Endothelial cell of hepatic sinusoid (primary cell): ENCODE measurements around the gene NDOR1.

Source experiments
- in situ Hi-C: cut with HindIII; loops from 2 replicates; pipeline ENCODE4 v1.10.0; 2017; ENCODE audit warnings: low sequenced_read_pairs

NDOR1 gene

DNA sequence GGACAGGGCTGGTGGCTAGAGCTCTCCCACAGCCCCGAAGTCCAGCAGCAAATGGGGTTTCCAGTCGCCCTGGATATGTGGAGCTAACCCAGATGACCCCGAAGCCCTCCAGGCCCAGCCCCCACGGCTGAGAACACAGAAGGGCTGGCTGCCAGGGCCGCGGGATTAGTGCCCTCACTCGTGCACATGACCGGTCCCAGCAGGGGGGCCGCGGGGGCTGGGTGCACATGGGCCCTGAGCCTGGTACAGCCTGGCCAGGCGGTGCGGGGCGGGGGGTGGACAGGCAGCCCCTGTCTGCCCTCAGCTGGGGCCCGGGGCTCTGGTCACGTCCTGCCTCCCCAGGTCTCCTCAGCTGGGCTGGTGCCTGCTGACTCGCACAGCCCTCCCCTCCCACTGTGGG lies 11.1 kb upstream of the NDOR1 start:
- in situ Hi-C loops: no loop called here

DNA sequence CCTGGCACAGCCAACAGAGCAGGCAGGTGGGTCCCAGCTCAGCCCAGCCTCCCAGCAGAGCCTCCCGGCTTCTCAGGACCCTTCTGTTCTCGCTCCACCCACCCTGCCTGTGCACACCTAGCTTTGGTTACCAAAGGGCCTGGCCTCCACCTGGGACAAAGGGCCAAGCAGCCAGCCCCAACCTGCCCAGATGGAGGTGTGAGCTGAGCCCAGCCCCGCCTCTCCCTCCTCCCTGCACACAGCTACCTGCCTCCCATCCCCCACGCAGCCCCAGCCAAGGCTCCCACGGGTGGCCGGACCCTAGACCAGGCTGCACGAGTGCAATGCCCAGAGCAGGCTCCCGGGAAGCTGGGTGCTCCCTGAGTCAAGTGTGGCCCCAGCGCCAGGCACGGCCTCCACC lies 10.6 kb upstream of the NDOR1 start:
- in situ Hi-C loops: no loop called here

DNA sequence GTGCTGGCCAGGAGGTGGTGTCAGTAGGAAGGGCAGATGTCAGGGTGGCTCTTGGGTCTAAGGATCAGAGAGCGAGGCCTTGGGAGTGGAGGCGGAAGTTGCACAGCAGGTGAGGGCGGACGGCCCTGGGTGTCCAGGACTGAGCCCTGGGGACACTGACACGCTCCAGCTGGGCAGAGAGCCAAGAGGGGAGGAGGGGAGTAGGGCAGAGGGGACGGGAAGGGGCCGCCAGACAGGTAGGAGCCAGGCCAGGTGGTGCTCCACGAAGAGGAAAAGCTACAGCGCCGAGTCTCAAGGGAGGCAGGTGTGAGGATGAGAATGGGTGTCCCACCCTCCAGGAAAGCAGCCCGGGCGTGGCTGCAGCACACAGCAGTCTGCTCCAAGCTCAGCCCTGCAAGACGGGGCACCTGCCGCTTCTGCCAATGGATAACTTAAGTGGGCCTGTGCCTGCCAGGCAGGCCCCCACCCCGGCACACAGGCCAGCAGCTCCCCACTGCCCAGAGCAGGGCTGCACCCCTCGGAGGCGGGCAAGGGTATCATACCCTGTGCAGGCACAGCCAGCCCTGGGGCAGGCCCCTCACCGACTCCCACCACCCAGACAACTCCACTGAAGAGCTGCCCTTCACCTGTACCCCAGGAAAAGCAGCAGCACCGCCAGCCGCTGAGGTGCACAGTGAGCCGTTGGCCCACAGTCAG lies 9.8 kb upstream of the NDOR1 start:
- in situ Hi-C loops: no loop called here

DNA sequence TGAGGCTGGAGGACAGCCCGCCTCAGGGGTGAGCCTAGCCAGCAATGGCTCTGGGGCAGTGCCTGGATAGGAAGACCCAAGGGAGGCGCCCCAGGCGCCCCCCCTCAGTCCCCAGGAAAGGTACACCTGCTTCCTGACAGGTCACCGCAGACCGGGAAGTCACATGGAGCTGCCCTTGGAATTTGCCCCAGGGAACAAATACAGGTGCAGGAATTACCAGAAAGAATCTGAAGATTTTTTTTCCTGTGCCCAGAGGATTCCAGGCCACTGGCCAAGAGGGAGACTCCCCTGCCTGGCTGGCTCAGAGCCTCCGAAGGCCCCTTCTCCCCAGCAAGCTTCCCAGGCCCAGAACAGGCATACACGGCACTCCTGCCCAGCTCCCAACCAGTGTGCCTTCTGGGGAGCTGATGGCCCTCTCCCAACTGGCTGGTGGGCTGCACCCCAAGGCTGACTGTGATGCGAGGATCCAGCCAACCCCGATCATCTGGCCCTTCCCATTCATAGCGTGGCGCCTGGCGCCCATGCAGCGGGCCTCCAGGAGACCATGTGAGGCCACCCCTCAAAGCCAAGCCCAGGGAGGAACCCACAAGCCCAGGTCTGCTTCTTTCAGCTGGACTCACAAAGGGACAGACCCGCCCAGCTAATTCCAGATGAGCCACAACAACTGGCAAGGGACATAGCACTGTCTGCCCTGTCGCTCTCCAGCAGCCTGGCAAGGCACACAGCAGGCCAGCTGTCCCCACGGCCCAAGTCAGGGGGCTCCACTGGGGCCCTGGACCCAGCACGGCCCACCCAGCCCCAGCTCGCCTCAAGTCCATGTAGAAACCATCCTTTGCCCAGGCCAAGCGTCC lies 7.2 kb upstream of the NDOR1 start:
- in situ Hi-C loops: no loop called here

DNA sequence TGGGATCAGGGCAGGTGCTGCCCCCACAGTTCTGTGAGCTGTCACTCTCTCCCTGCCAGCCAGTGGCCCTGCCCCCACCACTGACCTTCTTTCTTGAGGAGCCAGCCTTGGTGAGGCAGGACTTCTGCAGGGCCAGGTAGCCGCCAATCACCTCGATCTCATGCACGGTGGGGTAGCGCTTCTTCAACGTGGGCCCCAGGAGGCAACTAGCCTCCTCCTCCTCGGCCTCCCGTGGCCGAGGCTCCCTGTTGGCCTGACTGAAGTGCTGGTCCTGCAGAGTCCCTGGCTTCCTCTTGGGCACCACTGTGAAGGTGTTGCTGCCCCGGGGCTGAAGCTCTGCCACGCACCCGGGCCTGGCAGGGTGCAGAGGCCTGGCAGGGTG lies 6.6 kb upstream of the NDOR1 start:
- in situ Hi-C loops: no loop called here

DNA sequence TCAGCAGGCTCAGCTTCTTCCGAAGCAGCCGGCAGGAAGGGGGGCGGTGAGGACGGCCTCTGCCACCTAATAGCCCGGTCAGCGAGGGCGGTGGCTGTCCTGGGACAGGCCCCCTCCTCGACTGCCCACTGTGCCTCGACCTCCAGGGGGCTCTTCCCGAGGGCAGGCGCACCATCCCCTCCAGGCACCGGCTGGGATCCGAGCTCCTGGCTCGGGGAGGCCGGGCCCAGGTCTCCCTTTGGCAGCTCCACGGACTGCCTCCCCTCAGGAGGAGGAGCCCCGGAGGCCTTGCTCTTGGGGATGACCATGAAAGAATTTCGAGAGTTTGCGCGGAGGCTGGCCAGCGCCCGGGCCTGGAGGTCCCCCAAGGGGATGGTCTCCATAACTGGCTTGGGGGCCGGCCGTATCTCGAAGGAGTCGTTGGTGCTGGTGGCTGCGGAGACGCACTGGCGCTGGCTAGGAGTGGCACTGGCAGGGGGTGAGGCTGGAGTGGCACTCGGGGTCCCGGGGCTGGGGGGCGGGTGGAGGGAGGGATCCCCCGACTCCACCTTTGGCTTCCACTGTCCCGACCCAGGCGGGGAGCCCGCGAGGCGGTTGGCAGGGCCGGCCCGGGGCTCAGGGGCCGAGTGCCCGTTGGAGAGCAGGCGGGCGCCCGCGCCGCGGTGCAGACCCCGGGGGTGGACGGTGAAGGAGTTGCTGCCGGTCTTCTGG lies 5.9 kb upstream of the NDOR1 start:
- in situ Hi-C loops: no loop called here

DNA sequence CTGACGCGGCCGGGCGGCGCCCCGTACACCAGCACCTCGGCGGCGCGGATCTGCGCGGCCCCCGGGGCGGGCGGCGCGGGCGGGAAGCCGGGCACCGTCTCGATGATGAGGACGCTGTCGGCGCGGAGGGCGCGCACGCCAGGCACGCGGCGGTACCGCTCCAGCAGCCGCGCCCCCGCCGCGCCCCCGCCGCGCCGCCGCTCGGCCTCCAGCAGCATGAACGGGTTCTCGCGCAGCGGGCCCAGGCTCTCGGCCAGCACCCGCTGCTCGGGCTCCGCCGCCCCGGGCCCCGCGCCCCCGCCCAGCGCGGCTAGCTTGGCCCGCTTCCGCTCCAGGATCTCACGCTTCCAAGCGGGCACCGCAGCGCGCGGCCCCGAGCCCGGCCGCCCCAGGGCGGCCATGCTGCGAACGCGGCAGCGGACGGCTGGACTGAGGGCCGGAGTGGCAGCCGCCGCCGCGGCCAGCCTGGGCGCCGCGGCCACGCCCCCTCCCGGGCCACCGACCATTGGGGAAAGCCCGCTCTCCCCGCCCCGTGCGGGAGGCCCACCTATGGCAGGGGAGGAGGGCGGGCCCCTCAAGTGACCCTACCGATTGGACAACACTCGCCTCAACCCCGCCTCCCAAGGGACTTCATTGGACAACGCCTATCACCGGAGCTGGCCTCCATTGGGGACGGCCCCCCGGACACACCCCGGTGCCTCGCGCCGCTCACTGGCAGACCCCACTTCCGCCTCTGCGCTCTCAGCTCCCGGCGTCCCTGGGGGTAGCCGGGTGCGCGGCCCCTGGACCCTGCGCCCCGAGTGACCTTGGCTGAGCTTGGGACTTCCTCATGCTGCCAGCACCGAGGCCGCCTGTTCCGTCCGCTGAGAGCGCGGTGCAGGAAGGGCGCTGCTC lies 4.9 kb upstream of the NDOR1 start, which contains the start of gene TPRN:
Gene TPRN (minus strand): TSS at position 431 of the 894 bp plus-strand sequence. CDS start 30 bp downstream, at position 401.
- in situ Hi-C loops: no loop called here

DNA sequence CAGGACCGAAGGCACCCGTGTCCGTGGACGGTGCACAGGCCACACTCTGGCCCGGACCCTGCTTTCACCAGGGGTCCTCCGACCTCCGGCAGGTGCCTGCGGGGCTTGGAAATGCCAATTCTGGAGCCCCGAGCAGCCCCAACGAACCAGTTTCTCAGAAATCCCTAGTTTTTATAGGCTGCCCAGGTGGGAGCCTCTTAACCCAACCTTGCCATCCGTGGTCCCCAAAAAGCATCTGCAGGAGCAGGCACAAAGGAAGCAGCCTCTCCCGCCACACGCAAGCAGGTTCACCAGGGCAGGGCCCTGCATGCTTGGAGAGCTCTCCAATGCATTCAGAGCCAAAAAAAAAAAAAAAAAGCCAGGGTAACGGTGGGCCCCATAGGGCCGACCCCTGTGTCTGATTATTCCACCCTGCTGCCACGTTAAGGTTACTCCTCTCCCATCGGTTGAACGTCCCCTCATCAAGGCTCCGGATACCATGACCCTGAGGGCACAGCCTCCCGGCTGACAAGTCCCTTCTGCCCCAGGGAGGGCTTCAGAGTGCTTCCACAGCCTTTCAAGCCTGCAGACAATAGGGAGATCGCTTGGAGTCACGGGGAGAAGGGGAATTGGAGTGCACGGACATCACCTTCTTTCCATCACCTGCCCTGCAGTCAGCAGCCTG lies 4.2 kb upstream of the NDOR1 start:
- in situ Hi-C loops: no loop called here

DNA sequence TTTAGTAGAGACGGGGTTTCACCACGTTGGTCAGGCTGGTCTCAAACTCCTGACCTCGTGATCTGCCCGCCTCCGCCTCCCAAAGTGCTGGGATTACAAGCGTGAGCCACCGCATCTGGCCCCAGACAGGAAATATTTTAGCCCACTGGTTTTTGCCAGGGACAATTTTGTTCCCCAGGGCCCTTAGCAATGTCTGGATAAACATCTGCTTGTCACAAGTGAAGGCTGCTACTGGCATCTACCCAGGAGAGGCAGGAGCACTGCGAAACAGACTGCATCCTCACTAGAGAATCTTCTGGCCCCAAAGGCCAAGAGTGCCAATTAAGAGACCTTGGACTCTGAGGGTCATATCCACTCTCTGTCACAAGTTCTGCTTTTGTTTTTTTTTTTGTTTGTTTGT lies 2.5 kb upstream of the NDOR1 start:
- in situ Hi-C loops: no loop called here

DNA sequence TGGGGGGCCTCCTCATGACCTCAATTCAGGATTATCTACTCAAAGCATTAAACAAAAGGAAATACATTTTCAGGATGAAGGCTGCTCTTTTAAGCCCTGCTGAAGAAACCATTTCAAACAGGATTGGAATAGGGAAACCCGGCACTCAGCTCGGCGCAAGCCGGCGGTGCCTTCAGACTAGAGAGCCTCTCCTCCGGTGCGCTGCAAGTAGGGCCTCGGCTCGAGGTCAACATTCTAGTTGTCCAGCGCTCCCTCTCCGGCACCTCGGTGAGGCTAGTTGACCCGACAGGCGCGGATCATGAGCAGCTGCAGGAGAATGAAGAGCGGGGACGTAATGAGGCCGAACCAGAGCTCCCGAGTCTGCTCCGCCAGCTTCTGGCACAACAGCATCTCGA lies 772 bp upstream of the NDOR1 start:
- in situ Hi-C loops: no loop called here

DNA sequence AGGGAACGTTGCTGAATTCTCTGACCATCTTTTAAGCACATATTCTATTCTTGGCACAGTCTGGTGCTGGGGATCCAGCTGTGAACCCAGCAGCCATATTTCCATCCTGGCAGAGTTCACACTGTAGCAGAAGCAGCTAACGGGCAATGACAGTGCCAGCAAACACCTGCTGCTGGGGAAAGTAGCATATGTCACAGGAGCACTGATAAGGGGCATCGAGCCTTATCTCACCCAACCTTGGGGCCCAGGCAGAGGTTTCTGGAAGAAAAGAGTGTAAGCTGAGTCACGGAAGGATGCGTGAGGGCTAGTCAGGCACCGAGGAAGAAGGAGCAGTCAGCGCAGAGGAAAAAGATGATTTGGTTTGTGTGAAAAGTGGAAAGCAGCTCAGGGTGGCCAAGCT lies 1.1 kb downstream of the NDOR1 start:
- in situ Hi-C loops: no loop called here

DNA sequence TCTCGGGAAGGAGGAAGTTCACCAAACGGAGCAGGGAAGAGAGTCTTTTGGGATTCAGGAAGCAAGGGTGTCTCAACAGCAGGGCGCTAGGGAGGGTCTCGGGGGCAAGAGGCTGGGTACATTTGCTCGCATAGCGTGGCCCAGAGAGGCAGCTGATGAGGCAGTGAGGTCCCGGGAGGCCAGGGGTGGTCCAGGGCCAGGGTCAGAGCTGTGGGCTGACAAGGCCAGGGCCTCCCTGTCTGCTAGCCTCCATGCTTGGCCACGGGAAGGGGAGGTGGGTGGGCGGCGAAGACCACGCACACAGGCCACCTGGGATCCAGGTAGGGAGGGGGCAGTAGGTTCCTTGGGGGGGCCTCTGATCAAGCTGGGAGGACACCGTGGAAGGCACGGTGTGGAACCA lies 6.0 kb downstream of the NDOR1 start:
- in situ Hi-C loops: no loop called here

DNA sequence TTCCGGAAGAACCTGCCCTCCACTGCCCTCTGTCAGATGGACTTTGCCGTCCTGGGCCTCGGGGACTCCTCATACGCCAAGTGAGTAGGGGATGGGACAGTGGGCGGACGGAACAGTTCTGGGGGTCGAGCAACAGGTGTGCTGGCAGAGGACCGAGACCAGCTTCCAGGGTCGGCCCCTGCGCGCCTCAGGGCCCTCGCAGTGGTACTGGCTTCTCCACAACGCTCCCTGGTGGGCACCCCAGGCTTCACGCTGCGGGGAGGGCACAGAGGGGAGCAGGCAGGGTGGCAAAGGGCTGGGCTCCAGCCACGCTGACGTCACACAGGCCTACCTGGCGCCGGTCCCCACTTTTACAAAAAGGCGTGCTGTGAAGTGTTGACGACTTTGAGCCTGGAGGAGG lies 7.0 kb downstream of the NDOR1 start:
- in situ Hi-C loops: no loop called here

DNA sequence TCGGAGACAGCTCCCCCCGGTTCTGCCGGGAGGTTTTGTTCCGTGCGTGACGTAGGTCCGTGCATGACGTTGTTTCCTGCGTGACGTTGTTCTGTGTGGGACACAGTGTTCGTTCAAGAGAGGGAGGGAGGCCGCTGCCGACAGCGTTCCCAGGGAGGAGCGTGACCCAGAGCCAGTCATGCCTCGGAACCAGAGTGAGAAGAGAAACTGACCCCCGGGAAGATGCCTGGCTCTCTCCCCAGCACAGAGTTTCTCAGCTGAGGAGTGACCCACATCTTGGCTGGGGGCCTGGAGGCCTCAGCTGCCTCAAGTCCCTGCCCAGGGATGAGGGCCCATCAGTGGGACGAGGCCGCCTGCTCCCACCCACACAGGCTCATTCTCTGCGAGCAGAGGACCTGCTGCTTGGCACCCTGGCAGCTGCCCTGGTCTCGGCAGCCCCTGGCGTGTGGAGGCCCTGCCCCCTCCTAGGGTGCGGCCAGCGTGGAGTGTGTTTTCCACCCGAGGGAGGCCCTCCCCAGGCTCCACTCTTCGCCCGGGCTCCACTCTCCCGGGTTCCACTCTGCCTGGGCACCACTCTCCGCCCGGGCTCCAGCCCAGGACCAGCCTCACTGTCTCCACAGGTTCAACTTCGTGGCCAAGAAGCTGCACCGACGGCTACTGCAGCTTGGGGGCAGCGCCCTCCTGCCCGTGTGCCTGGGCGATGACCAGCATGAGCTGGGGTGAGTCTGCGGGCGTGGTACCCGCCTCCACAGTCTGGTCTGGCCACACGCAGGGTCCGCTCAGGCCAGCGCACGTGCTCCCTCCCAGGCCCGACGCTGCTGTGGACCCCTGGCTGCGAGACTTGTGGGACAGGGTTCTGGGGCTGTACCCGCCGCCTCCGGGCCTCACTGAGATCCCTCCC lies 7.9 kb downstream of the NDOR1 start:
- in situ Hi-C loops: no loop called here

DNA sequence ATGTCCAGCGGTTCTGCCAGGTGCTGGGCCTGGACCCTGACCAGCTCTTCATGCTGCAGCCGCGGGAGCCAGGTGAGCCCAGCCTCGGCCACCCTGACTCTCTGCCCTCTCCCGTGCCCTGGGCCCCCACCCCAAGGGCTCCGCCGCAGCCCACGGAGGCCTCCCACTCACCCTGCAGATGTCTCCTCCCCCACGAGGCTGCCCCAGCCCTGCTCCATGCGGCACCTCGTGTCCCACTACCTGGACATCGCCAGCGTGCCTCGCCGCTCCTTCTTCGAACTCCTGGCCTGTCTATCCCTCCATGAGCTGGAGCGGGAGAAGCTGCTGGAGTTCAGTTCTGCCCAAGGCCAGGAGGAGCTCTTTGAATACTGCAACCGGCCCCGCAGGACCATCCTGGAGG lies 9.1 kb downstream of the NDOR1 start:
- in situ Hi-C loops: no loop called here

DNA sequence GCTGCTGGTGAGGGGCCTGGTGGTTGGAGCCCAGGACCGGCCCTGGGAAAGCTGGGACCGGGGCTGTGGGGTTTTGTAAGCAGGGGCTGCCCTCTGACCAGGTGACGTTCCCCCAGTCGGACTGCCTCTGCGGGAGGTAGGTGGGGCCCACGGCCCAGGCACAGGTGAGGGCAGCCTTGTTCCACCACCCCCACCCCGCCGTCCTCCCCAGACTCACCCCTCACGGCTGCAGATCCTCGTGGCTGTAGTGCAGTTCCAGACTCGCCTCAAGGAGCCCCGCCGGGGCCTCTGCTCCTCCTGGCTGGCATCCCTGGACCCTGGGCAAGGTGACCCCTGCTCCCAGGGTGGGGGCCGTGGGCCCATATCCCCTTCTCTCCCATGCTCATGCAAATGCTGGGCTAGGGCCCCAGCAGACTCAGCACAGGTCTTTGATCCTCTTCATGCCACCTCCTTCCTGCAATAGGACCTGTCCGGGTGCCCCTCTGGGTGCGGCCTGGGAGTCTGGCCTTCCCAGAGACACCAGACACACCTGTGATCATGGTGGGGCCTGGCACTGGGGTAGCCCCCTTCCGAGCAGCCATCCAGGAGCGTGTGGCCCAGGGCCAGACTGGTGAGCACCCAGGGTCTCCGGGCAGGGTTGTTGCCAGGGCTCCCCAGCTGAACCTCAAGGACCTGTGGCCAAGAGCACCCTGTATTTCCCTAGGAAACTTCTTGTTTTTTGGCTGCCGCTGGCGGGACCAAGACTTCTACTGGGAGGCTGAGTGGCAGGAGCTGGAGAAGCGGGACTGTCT lies 9.9 kb downstream of the NDOR1 start:
- in situ Hi-C loops: no loop called here

DNA sequence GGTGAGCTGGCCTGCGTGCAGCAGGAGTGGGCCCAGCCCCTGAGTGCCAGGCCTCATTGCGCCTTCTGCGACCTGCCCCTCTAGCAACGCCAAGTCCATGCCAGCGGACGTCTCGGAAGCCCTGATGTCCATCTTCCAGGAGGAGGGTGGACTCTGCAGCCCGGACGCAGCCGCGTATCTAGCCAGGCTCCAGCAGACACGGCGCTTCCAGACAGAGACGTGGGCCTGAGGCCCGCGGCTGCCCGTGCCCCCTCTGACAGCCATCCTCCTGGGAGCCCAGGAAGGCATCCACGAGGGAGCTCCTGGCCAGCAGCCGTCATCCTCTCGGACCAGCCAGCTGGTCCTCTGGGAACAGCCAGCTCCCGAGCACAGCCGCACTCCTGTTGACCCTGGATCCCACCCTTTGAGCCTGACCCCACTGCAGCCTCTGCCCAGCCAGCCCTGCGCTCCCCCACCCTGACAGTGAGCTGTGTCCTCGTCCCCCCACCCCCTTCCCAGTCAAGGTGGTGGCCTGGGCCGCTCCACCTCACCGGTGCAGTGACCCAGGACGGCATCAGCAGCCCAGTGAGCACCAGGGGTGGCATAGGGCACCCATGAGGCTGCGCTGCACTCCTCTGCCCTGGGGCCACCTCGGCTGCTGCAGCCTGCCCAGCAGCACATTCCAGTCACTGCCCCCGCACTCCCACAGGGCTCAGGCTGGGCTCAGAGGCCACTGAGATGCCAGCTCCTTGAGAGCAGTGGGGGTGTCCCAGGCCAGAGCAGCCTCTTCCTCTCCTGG lies 10.9 kb downstream of the NDOR1 start:
- in situ Hi-C loops: no loop called here
